ENCODE results near the gene P3H2.

Gene P3H2

GRCh38 chr3:190099099-190099498, 21.6 kb downstream of the P3H2 start:
- TF ChIP-seq POU6F1 (CRISPR knock-in tag; IDR thresholded peaks at IDR 0.05; ENCODE audit: borderline replicate concordance, low read depth) (no peak), TCF4 (CRISPR knock-in tag; IDR thresholded peaks at IDR 0.05; ENCODE audit: borderline replicate concordance) (peak; percentile 61; the same call in 1 of the 2 replicates)
- peak; percentile 75 for ATAC-seq

- no peak for ATAC-seq
- TF ChIP-seq CSDC2 (CRISPR knock-in tag; IDR thresholded peaks at IDR 0.05): no peak
- TF ChIP-seq SNAI2 (CRISPR knock-in tag; IDR thresholded peaks at IDR 0.05): no peak
- no peak for TF ChIP-seq CREB5 (CRISPR knock-in tag; IDR thresholded peaks at IDR 0.05; ENCODE audit: low read depth)
- TF ChIP-seq CSRNP3 (CRISPR knock-in tag; IDR thresholded peaks at IDR 0.05): no peak
- no peak for TF ChIP-seq ZNF8 (CRISPR knock-in tag; IDR thresholded peaks at IDR 0.05)
- no peak for TF ChIP-seq PPARA (CRISPR knock-in tag; IDR thresholded peaks at IDR 0.05; ENCODE audit: borderline replicate concordance)
- no peak for TF ChIP-seq RARB (CRISPR knock-in tag; IDR thresholded peaks at IDR 0.05)
- TF ChIP-seq BACH2 (CRISPR knock-in tag; IDR thresholded peaks at IDR 0.05; ENCODE audit: borderline replicate concordance): no peak
- no peak for TF ChIP-seq POU6F1 (CRISPR knock-in tag; IDR thresholded peaks at IDR 0.05; ENCODE audit: borderline replicate concordance, low read depth)
- no peak for TF ChIP-seq ISL1 (CRISPR knock-in tag; IDR thresholded peaks at IDR 0.05)
- TF ChIP-seq ZFP3 (CRISPR knock-in tag; IDR thresholded peaks at IDR 0.05): no peak
- TF ChIP-seq ARNTL (CRISPR knock-in tag; IDR thresholded peaks at IDR 0.05; ENCODE audit: borderline replicate concordance, low read depth): no peak
- TF ChIP-seq ZNF565 (CRISPR knock-in tag; conservative IDR thresholded peaks at IDR 0.05; ENCODE audit: low read depth): no peak
- TF ChIP-seq TCF4 (CRISPR knock-in tag; IDR thresholded peaks at IDR 0.05; ENCODE audit: borderline replicate concordance): no peak
- no peak for TF ChIP-seq GLIS3 (CRISPR knock-in tag; IDR thresholded peaks at IDR 0.05)
- no peak for TF ChIP-seq OSR1 (CRISPR knock-in tag; IDR thresholded peaks at IDR 0.05)
- TF ChIP-seq PATZ1 (CRISPR knock-in tag; IDR thresholded peaks at IDR 0.05; ENCODE audit: borderline replicate concordance): no peak
Observed at GRCh38 chr3:190097617-190098016, 23.1 kb downstream of the P3H2 start.

GRCh38 chr3:190097025-190097424, 23.7 kb downstream of the P3H2 start:
- TF ChIP-seq POU6F1 (CRISPR knock-in tag; IDR thresholded peaks at IDR 0.05; ENCODE audit: borderline replicate concordance, low read depth) (no peak), ISL1 (CRISPR knock-in tag; IDR thresholded peaks at IDR 0.05) (no peak), ARNTL (CRISPR knock-in tag; IDR thresholded peaks at IDR 0.05; ENCODE audit: borderline replicate concordance, low read depth) (no peak), PPARA (CRISPR knock-in tag; IDR thresholded peaks at IDR 0.05; ENCODE audit: borderline replicate concordance) (no peak), ZFP3 (CRISPR knock-in tag; IDR thresholded peaks at IDR 0.05) (no peak), OSR1 (CRISPR knock-in tag; IDR thresholded peaks at IDR 0.05) (no peak), ZNF565 (CRISPR knock-in tag; conservative IDR thresholded peaks at IDR 0.05; ENCODE audit: low read depth) (no peak), CSRNP3 (CRISPR knock-in tag; IDR thresholded peaks at IDR 0.05) (no peak), TSHZ2 (CRISPR knock-in tag; IDR thresholded peaks at IDR 0.05) (no peak), ZFP30 (CRISPR knock-in tag; IDR thresholded peaks at IDR 0.05) (no peak), ZC3H10 (CRISPR knock-in tag; IDR thresholded peaks at IDR 0.05) (no peak), PATZ1 (CRISPR knock-in tag; IDR thresholded peaks at IDR 0.05; ENCODE audit: borderline replicate concordance) (no peak), ZNF70 (CRISPR knock-in tag; IDR thresholded peaks at IDR 0.05) (no peak)
- no peak for ATAC-seq
